Measurements from ENCODE around the gene PSME3IP1.
A peak's percentile ranks its signal among the peaks of the same experiment; 100 is the strongest.

The PSME3IP1 gene

GRCh38 chr16:57185446-57185944, 344 bp downstream of the PSME3IP1 start (continued):
- TF ChIP-seq ZNF645 (tag by site-specific recombination; IDR thresholded peaks at IDR 0.05), result no peak
- TF ChIP-seq CTCF (tag by site-specific recombination; IDR thresholded peaks at IDR 0.05), result peak; percentile 62
- TF ChIP-seq ZNF580 (tag by site-specific recombination; IDR thresholded peaks at IDR 0.05), result peak; percentile 81
- TF ChIP-seq ZNF26 (tag by site-specific recombination; IDR thresholded peaks at IDR 0.05), result no peak
- TF ChIP-seq ZNF843 (tag by site-specific recombination; IDR thresholded peaks at IDR 0.05), result no peak
- TF ChIP-seq ELK4 (IDR thresholded peaks at IDR 0.05; ENCODE audit: borderline replicate concordance, low read depth, low read length), result no peak
- no peak for TF ChIP-seq MYNN (tag by site-specific recombination; IDR thresholded peaks at IDR 0.05; ENCODE audit: borderline replicate concordance)
- peak; percentile 61; the same call in 1 of the 2 replicates for TF ChIP-seq ZBTB7A (tag by site-specific recombination; IDR thresholded peaks at IDR 0.05; ENCODE audit: low read depth)
- no peak for TF ChIP-seq ZNF747 (tag by site-specific recombination; IDR thresholded peaks at IDR 0.05)
- no peak for TF ChIP-seq KLF17 (tag by site-specific recombination; IDR thresholded peaks at IDR 0.05)
- no peak for TF ChIP-seq ZNF548 (tag by site-specific recombination; IDR thresholded peaks at IDR 0.05)
- no peak for TF ChIP-seq ZNF112 (tag by site-specific recombination; IDR thresholded peaks at IDR 0.05)
- no peak for TF ChIP-seq ZNF155 (tag by site-specific recombination; IDR thresholded peaks at IDR 0.05)
- TF ChIP-seq ZFP37 (tag by site-specific recombination; IDR thresholded peaks at IDR 0.05), result 0 out of 2 replicates have a peak, but pooled peaks have one; percentile 29
- no peak for TF ChIP-seq ZFP41 (tag by site-specific recombination; IDR thresholded peaks at IDR 0.05; ENCODE audit: borderline replicate concordance)
- TF ChIP-seq BCL6B (tag by site-specific recombination; IDR thresholded peaks at IDR 0.05), result no peak
- TF ChIP-seq ZNF707 (tag by site-specific recombination; IDR thresholded peaks at IDR 0.05), result no peak
- no peak for TF ChIP-seq PBX3 (CRISPR knock-in tag; IDR thresholded peaks at IDR 0.05)
- peak; percentile 38; the same call in 1 of the 2 replicates for TF ChIP-seq ZBTB20 (tag by site-specific recombination; IDR thresholded peaks at IDR 0.05)
- TF ChIP-seq ZNF830 (tag by site-specific recombination; IDR thresholded peaks at IDR 0.05; ENCODE audit: low read depth), result no peak
- TF ChIP-seq ZNF791 (tag by site-specific recombination; IDR thresholded peaks at IDR 0.05), result no peak
- TF ChIP-seq ZNF341 (tag by site-specific recombination; IDR thresholded peaks at IDR 0.05; ENCODE audit: low read depth), result no peak
- no peak for TF ChIP-seq ZNF600 (tag by site-specific recombination; IDR thresholded peaks at IDR 0.05)
- TF ChIP-seq ZNF266 (tag by site-specific recombination; IDR thresholded peaks at IDR 0.05; ENCODE audit: low read depth), result no peak
- no peak for TF ChIP-seq SCRT1 (tag by site-specific recombination; IDR thresholded peaks at IDR 0.05; ENCODE audit: borderline replicate concordance)
- TF ChIP-seq ZFP3 (tag by site-specific recombination; IDR thresholded peaks at IDR 0.05; ENCODE audit: low read depth), result no peak
- no peak for TF ChIP-seq ZNF701 (tag by site-specific recombination; IDR thresholded peaks at IDR 0.05)
- no peak for TF ChIP-seq ZNF449 (tag by site-specific recombination; IDR thresholded peaks at IDR 0.05)
- TF ChIP-seq ZNF394 (tag by site-specific recombination; IDR thresholded peaks at IDR 0.05; ENCODE audit: borderline replicate concordance), result peak; percentile 39; the same call in 1 of the 2 replicates
- no peak for TF ChIP-seq MZF1 (tag by site-specific recombination; IDR thresholded peaks at IDR 0.05; ENCODE audit: borderline replicate concordance)

Data from HEK293 (cell line).